Measurements from ENCODE around the gene TROAP.
"Not testable (repeated sequence)": the region's sequence is repeated elsewhere in the genome, so short reads cannot be mapped to it uniquely, and the experiment has no call there.

TROAP gene

GRCh38 chr12:49295082-49295936, 27.7 kb upstream of the TROAP start, which contains the start of gene PRPH:
TSS of gene PRPH (plus strand) at chr12:49295147. CDS start at chr12:49295201, 54 bp downstream.
- no peak for DNase-seq (ENCODE audit: low read depth in 2 of 2)

- peak; percentile 44 to 50 for DNase-seq (ENCODE audit: low read depth in 2 of 2)
Observed at GRCh38 chr12:49296034-49296835, 26.8 kb upstream of the TROAP start.

GRCh38 chr12:49296836-49297694, 26.0 kb upstream of the TROAP start:
- DNase-seq (ENCODE audit: low read depth in 2 of 2): peak; percentile 23 to 28

GRCh38 chr12:49297695-49298060, 25.4 kb upstream of the TROAP start:
- no peak for DNase-seq (ENCODE audit: low read depth in 2 of 2)

GRCh38 chr12:49298160-49298559, 24.9 kb upstream of the TROAP start:
- DNase-seq (ENCODE audit: low read depth in 2 of 2): no peak

GRCh38 chr12:49301760-49302159, 21.3 kb upstream of the TROAP start:
- no peak for DNase-seq (ENCODE audit: low read depth in 2 of 2)

- no peak for DNase-seq (ENCODE audit: low read depth in 2 of 2)
Observed at GRCh38 chr12:49304161-49304560, 18.9 kb upstream of the TROAP start.

GRCh38 chr12:49305762-49306510, 17.1 kb upstream of the TROAP start:
- DNase-seq (ENCODE audit: low read depth in 2 of 2): no peak

GRCh38 chr12:49309386-49309785, 13.7 kb upstream of the TROAP start:
- no peak for DNase-seq (ENCODE audit: low read depth in 2 of 2)

GRCh38 chr12:49310451-49311000, 12.5 kb upstream of the TROAP start:
- DNase-seq (ENCODE audit: low read depth in 2 of 2): not testable (repeated sequence)

GRCh38 chr12:49314811-49315210, 8.2 kb upstream of the TROAP start:
- no peak for DNase-seq (ENCODE audit: low read depth in 2 of 2)

GRCh38 chr12:49317118-49317517, 5.9 kb upstream of the TROAP start:
- DNase-seq (ENCODE audit: low read depth in 2 of 2): not testable (repeated sequence)

GRCh38 chr12:49320411-49321103, 2.5 kb upstream of the TROAP start:
- DNase-seq (ENCODE audit: low read depth in 2 of 2): not testable (repeated sequence)

- no peak for DNase-seq (ENCODE audit: low read depth in 2 of 2)
Observed at GRCh38 chr12:49322367-49322707, 718 bp upstream of the TROAP start.

- DNase-seq (ENCODE audit: low read depth in 2 of 2): no peak
Observed at GRCh38 chr12:49323524-49324097, 556 bp downstream of the TROAP start.

GRCh38 chr12:49325606-49326005, 2.6 kb downstream of the TROAP start:
- no peak for DNase-seq (ENCODE audit: low read depth in 2 of 2)

- no peak for DNase-seq (ENCODE audit: low read depth in 2 of 2)
Observed at GRCh38 chr12:49327368-49327767, 4.3 kb downstream of the TROAP start.

- no peak for DNase-seq (ENCODE audit: low read depth in 2 of 2)
Observed at GRCh38 chr12:49327887-49328286, 4.8 kb downstream of the TROAP start.

- DNase-seq (ENCODE audit: low read depth in 2 of 2): no peak
Observed at GRCh38 chr12:49328816-49329215, 5.8 kb downstream of the TROAP start.

GRCh38 chr12:49330032-49330619, 7.1 kb downstream of the TROAP start:
- DNase-seq (ENCODE audit: low read depth in 2 of 2): no peak

Measured in stimulated activated CD8-positive, alpha-beta memory T cell treated with anti-CD3 and anti-CD28 coated beads, Interleukin-15, amount 100 ng/mL, for 48 hours (primary cell).